Gastrocnemius medialis (tissue), 4 donors: ENCODE results near the gene PFKFB4. TPM values are rescaled to one million over a fixed set of nuclear protein-coding genes. Genes with fewer than 3 reads are reported as not detected.
"Not testable (repeated sequence)": the region's sequence is repeated elsewhere in the genome, so short reads cannot be mapped to it uniquely, and the experiment has no call there.

Source experiments
- ATAC-seq, 2 donors: fragments of 150-250 bp; one replicate each; pipeline ENCODE4 v1.9.1; 2016
- DNase-seq, 2 donors: peaks; one replicate each; pipeline ENCODE4 v3.0.0-alpha.2; 2019
- H3K27ac ChIP-seq, 4 donors: fragments of 200-600 bp; sonication (generic); 1 replicate in 1 of 4; 2 replicates in 3 of 4; pipeline ENCODE4 v1.5.1; 2016 to 2018; ENCODE audit warnings: mild to moderate bottlenecking in 2 of 4, moderate library complexity in 1 of 4
- H3K27me3 ChIP-seq, 3 donors: fragments of 200-600 bp; sonication (generic) in 2 of 3; 1 replicate in 1 of 3; 2 replicates in 2 of 3; pipeline versions ENCODE4 v1.5.1 to v1.6.0; 2016 to 2019; ENCODE audit warnings: mild to moderate bottlenecking in 1 of 3, moderate library complexity in 1 of 3
- H3K36me3 ChIP-seq, 2 donors: fragments of 200-600 bp; sonication (generic) in 1 of 2; one replicate each; pipeline ENCODE4 v1.5.1; 2017 to 2018
- H3K4me1 ChIP-seq, 2 donors: fragments of 200-600 bp; sonication (generic) in 1 of 2; one replicate each; pipeline ENCODE4 v1.5.1; 2016 to 2017; ENCODE audit warnings: mild to moderate bottlenecking in 2 of 2
- H3K4me3 ChIP-seq, 4 donors: fragments of 200-600 bp; sonication (generic) in 3 of 4; 1 replicate in 1 of 4; 2 replicates in 3 of 4; pipeline ENCODE4 v1.5.1; 2016 to 2019; ENCODE audit warnings: mild to moderate bottlenecking in 2 of 4
- H3K9me3 ChIP-seq, 3 donors: fragments of 200-600 bp; sonication (generic) in 2 of 3; 1 replicate in 1 of 3; 2 replicates in 2 of 3; pipeline ENCODE4 v1.5.1; 2016 to 2019
- CTCF ChIP-seq, 5 experiments: fragments of 450-650 bp in 3 of 5; fragments of 200-600 bp in 2 of 5; sonication (generic) in 2 of 5; IDR thresholded peaks in 4 of 5; conservative IDR thresholded peaks in 1 of 5; 1 replicate in 4 of 5; 2 replicates in 1 of 5; pipeline ENCODE4 v1.5.1; 2016 to 2019; ENCODE audit warnings: antibody characterized with exemption in 5 of 5, mild to moderate bottlenecking in 3 of 5, moderate library complexity in 3 of 5
- POLR2A ChIP-seq, 2 donors: fragments of 450-650 bp; IDR thresholded peaks; one replicate each; pipeline ENCODE4 v1.6.1; 2017; ENCODE audit warnings: antibody characterized with exemption in 2 of 2, mild to moderate bottlenecking in 2 of 2, moderate library complexity in 2 of 2
- in situ Hi-C, 4 donors: fragments of 200-750 bp; cut with MboI; loops; one replicate each; pipeline versions ENCODE4 v1.15.0 to v1.8.0; 2017; ENCODE audit warnings: low sequenced_read_pairs in 4 of 4
- intact Hi-C: fragments of 100-400 bp; cut with DNase I; formaldehyde crosslinking; loops from one replicate; pipeline ENCODE4 v1.15.1; 2023; ENCODE audit warnings: low total_unique reads
- total RNA-seq, 4 donors: library from RNA; depleted of rRNA; stranded (reverse); fragments of >200 nt; gene quantifications; one replicate each; pipeline versions ENCODE4 v1.1.0 to v1.2.3, GENCODE V29; 2016

PFKFB4 gene
- total RNA-seq, 4 donors from 2014 or later: 0.87 to 2.6 (median 1.7) TPM

GRCh38 chr3:48532977-48533337 lies 23.6 kb downstream of the PFKFB4 start:
- Histone ChIP-seq H3K36me3 (no peaks in the 10 kb centered on the region), H3K27me3 (no peaks in the 10 kb centered on the region), H3K4me3 (no peak overlapping the region), H3K27ac (no peak overlapping the region), H3K4me1 (no peaks in the 10 kb centered on the region), H3K9me3 (no peaks in the 10 kb centered on the region)
- DNase-seq: no peak
- no peak for ATAC-seq
- TF ChIP-seq POLR2A (IDR thresholded peaks at IDR 0.05) (no peak), CTCF (IDR thresholded peaks at IDR 0.05 in 4 of 5, conservative IDR thresholded peaks at IDR 0.05 in 1 of 5) (no peak)
- in situ Hi-C loops: no loop called here
- intact Hi-C loops: no loop called here

DNA sequence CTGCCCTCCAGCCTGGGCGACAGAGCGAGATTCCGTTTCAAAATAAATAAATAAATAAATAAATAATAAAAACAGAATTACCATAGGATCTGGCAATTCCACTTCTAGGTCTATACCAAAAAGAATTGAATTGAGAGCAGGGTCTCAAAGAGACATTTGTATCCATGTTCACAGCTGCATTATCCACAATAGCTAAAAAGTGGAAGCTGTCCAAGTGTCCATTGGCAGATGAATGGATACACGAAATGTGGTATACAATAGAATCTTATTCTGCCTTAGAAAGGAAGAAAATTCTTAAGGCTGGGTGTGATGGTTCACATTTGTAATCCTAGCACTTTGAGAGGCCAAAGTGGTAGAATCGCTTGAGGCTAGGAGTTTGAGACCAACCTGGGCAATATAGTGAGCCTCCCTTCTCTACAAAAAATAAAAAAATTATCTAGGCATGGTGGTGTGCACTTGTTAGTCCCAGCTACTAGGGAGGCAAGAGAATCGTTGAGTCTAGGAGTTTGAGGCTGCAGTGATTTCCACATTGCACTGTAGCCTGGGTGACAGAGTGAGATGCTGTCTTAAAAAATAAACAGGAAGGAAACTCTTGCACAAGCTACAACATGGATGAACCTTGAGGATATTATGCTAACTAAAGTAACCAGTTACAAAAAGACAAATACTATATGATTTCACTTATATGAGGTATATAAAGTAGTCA lies 24.2 kb downstream of the PFKFB4 start:
- in situ Hi-C loops: no loop called here
- H3K4me3 ChIP-seq: no peak overlapping the region
- H3K4me1 ChIP-seq: no peaks in the 10 kb centered on the region
- ATAC-seq (no peak), DNase-seq (no peak)
- no peaks in the 10 kb centered on the region for H3K27me3 ChIP-seq
- H3K27ac ChIP-seq: no peak overlapping the region
- TF ChIP-seq POLR2A (IDR thresholded peaks at IDR 0.05) (no peak), CTCF (IDR thresholded peaks at IDR 0.05 in 4 of 5, conservative IDR thresholded peaks at IDR 0.05 in 1 of 5) (no peak)
- intact Hi-C loops: no loop called here
- H3K9me3 ChIP-seq: no peaks in the 10 kb centered on the region
- H3K36me3 ChIP-seq: no peaks in the 10 kb centered on the region

GRCh38 chr3:48530701-48531100 lies 25.9 kb downstream of the PFKFB4 start:
- H3K27me3 ChIP-seq, H3K27ac ChIP-seq, DNase-seq, H3K4me3 ChIP-seq, H3K36me3 ChIP-seq, H3K4me1 ChIP-seq, ATAC-seq, intact Hi-C loops, H3K9me3 ChIP-seq, in situ Hi-C loops: not testable (repeated sequence)

GRCh38 chr3:48528754-48529153 lies 27.8 kb downstream of the PFKFB4 start:
- ATAC-seq: peak in 1 of 2 donors; percentile 11
- Histone ChIP-seq H3K9me3 (no peaks in the 10 kb centered on the region), H3K4me3 (no peak overlapping the region)

DNA sequence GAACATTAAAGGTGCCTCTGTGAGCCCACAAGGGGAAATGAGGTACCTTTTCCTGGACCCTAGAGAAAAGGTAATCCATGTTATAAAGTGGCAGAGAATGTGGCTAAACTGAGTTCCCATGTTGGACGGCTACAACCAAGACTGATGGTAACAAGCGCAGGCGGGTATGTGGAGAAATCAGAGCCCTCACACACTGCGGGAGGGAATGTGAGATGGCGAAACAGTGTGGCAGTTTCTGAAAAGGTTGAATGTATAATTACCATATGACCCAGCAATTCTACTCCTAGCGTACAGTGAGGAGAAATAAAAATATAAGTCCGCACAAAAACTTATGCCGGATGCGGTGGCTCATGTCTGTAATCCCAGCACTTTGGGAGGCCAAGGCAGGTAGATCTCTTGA lies 28.6 kb downstream of the PFKFB4 start:
- Histone ChIP-seq H3K4me3 (no peak overlapping the region), H3K27ac (no peak overlapping the region), H3K27me3 (no peaks in the 10 kb centered on the region), H3K4me1 (no peaks in the 10 kb centered on the region), H3K36me3 (no peaks in the 10 kb centered on the region), H3K9me3 (no peaks in the 10 kb centered on the region)
- ATAC-seq: no peak
- intact Hi-C loops: no loop called here
- in situ Hi-C loops: no loop called here
- DNase-seq: no peak
- TF ChIP-seq POLR2A (IDR thresholded peaks at IDR 0.05) (no peak), CTCF (IDR thresholded peaks at IDR 0.05 in 4 of 5, conservative IDR thresholded peaks at IDR 0.05 in 1 of 5) (no peak)

More at GRCh38 chr3:48528754-48529153, 27.8 kb downstream of the PFKFB4 start:
- no peaks in the 10 kb centered on the region for H3K36me3 ChIP-seq
- in situ Hi-C loops: no loop called here
- H3K27ac ChIP-seq: no peak overlapping the region
- DNase-seq: no peak
- no peaks in the 10 kb centered on the region for H3K4me1 ChIP-seq
- intact Hi-C loops: no loop called here
- H3K27me3 ChIP-seq: no peaks in the 10 kb centered on the region
- TF ChIP-seq CTCF (IDR thresholded peaks at IDR 0.05 in 4 of 5, conservative IDR thresholded peaks at IDR 0.05 in 1 of 5) (no peak), POLR2A (IDR thresholded peaks at IDR 0.05) (no peak)
